Endothelial cell of umbilical vein (primary cell): ENCODE data around the gene CNKSR2.

ENCODE experiments used
- CTCF ChIP-seq, 2 donors: IDR thresholded peaks; 1 replicate in 1 of 2; 2 replicates in 1 of 2; pipeline ENCODE4 v1.5.1; 2011; ENCODE audit warnings: low read length in 2 of 2, mild to moderate bottlenecking in 2 of 2, moderate library complexity in 2 of 2, control low read depth in 1 of 2, inconsistent platforms in 1 of 2, low read depth in 1 of 2; ENCODE audit not compliant: insufficient read depth in 1 of 2; ENCODE audit errors: extremely low read depth in 1 of 2
- EZH2 ChIP-seq: IDR thresholded peaks from 2 replicates; pipeline ENCODE4 v1.6.1; 2012; ENCODE audit warnings: borderline replicate concordance, low read depth, mild to moderate bottlenecking, moderate library complexity, low read length, inconsistent platforms; ENCODE audit not compliant: severe bottlenecking
- JUN ChIP-seq: IDR thresholded peaks from 2 replicates; pipeline ENCODE4 v1.6.1; 2011; ENCODE audit warnings: borderline replicate concordance, low read depth; ENCODE audit not compliant: insufficient read length, insufficient read depth
- MAX ChIP-seq: IDR thresholded peaks from 2 replicates; pipeline ENCODE4 v1.6.1; 2011; ENCODE audit not compliant: insufficient read depth, insufficient read length
- POLR2A ChIP-seq: IDR thresholded peaks from 2 replicates; pipeline ENCODE4 v1.6.1; 2012; ENCODE audit warnings: low read depth, mild to moderate bottlenecking, control low read depth, low read length
- POLR2AphosphoS5 ChIP-seq: IDR thresholded peaks from 2 replicates; pipeline ENCODE4 v1.6.1; 2012; ENCODE audit warnings: low read depth, mild to moderate bottlenecking, control low read depth, low read length, moderate library complexity; ENCODE audit not compliant: insufficient read depth

- TF ChIP-seq CTCF (IDR thresholded peaks at IDR 0.05; ENCODE audit: extremely low read depth in 1 of 2, insufficient read depth in 1 of 2, low read depth in 1 of 2, low read length in 2 of 2) (no peak), EZH2 (no peak), POLR2AphosphoS5 (no peak), MAX (no peak), POLR2A (no peak), JUN (no peak)
These were observed 328.5 kb downstream of the CNKSR2 start for GRCh38 chrX:21702725-21703124.
